GM12878 (cell line): ENCODE results near the gene KATNB1. TPM values are rescaled to one million over a fixed set of nuclear protein-coding genes. Genes with fewer than 3 reads are reported as not detected.

Source experiments
- ATAC-seq: fragments of 200-7000 bp; cut with Tn5 transposase; 3 replicates; pipeline ENCODE4 v1.9.1; 2020; ENCODE audit warnings: mild to moderate bottlenecking, moderate library complexity
- BruUV-seq: library from RNA; stranded (reverse); fragments of 400-500 nt; replicated peaks from 2 replicates; lab custom pipeline; 2021; lab: Mats Ljungman, UMichigan
- CTCF ChIA-PET: fragments of 300-600 bp; sonication (Branson Sonifier 250); formaldehyde crosslinking; extraction: SDS; loops from one replicate; lab custom pipeline; 2021; ENCODE audit warnings: inconsistent platforms; lab: Yijun Ruan, JAX
- POLR2A ChIA-PET: fragments of 350-600 bp; formaldehyde crosslinking; extraction: SDS; loops from one replicate; lab custom pipeline; 2021; ENCODE audit warnings: inconsistent platforms; lab: Charles Lee
- RAD21 ChIA-PET: fragments of 300-600 bp; sonication (Branson Sonifier 250); formaldehyde crosslinking; loops from one replicate; lab custom pipeline; 2023; ENCODE audit warnings: antibody characterized with exemption; ENCODE audit not compliant: unreplicated experiment; lab: Charles Lee
- SMC1A ChIA-PET: fragments of 300-600 bp; sonication (Branson Sonifier 250); formaldehyde crosslinking; loops from one replicate; lab custom pipeline; 2023; ENCODE audit not compliant: unreplicated experiment, uncharacterized antibody; lab: Charles Lee
- DNase-seq: peaks from one replicate; pipeline ENCODE4 v3.0.0-alpha.2; 2011; ENCODE audit warnings: low read depth, low spot score
- FAIRE-seq: peaks from 3 replicates; lab custom pipeline; 2011; peaks lifted over from hg19 to GRCh38; lab: Jason Lieb, UNC
- H2AFZ ChIP-seq: 2 replicates; pipeline ENCODE4 v1.6.0; 2011; ENCODE audit warnings: low read depth, low read length, control low read depth; ENCODE audit not compliant: control insufficient read depth
- H3K27ac ChIP-seq: 2 replicates; pipeline ENCODE4 v1.5.1; 2011; ENCODE audit warnings: control low read depth; ENCODE audit not compliant: control insufficient read depth, insufficient read depth
- H3K27me3 ChIP-seq, 2 experiments: replicated peaks in 1 of 2; 2 replicates each; pipeline versions ENCODE4 v1.6.0 to v1.6.1; 2011; ENCODE audit warnings: low read length in 1 of 2; ENCODE audit not compliant: control insufficient read depth in 2 of 2, insufficient read depth in 2 of 2
- H3K36me3 ChIP-seq, 2 experiments: 2 replicates each; pipeline ENCODE4 v1.5.1; 2011; ENCODE audit warnings: low read length in 1 of 2; ENCODE audit not compliant: control insufficient read depth in 2 of 2, insufficient read depth in 2 of 2
- H3K4me1 ChIP-seq: 2 replicates; pipeline ENCODE4 v1.6.1; 2011; ENCODE audit warnings: mild to moderate bottlenecking, low read length, moderate library complexity, mixed read lengths; ENCODE audit not compliant: control insufficient read depth, insufficient read depth
- H3K4me2 ChIP-seq: 2 replicates; pipeline ENCODE4 v1.6.0; 2011; ENCODE audit warnings: control low read depth; ENCODE audit not compliant: control insufficient read depth, insufficient read depth
- H3K4me3 ChIP-seq: fragments of 200-600 bp; sonication (generic); 2 replicates; pipeline ENCODE4 v1.5.1; 2016
- H3K79me2 ChIP-seq: 2 replicates; pipeline ENCODE4 v1.6.0; 2011; ENCODE audit warnings: low read length; ENCODE audit not compliant: control insufficient read depth, insufficient read depth
- H3K9ac ChIP-seq: 2 replicates; pipeline ENCODE4 v1.8.0; 2011; ENCODE audit warnings: low read length, control low read depth, mixed read lengths; ENCODE audit not compliant: control insufficient read depth, insufficient read depth
- H3K9me3 ChIP-seq: replicated peaks from 3 replicates; pipeline ENCODE4 v1.5.1; 2011; ENCODE audit warnings: mild to moderate bottlenecking, low read length; ENCODE audit not compliant: control insufficient read depth, insufficient read depth
- H4K20me1 ChIP-seq: 2 replicates; pipeline ENCODE4 v1.6.0; 2011; ENCODE audit not compliant: control insufficient read depth, insufficient read depth
- CBFB ChIP-seq: IDR thresholded peaks from 2 replicates; pipeline ENCODE4 v1.6.1; 2016; ENCODE audit warnings: antibody characterized with exemption, low read depth
- CHD1 ChIP-seq: IDR thresholded peaks from 2 replicates; pipeline ENCODE4 v1.6.1; 2012; ENCODE audit warnings: low read depth, low read length, improper control_type of control experiment
- GATAD2B ChIP-seq: fragments of 450-650 bp; conservative IDR thresholded peaks from 2 replicates; pipeline ENCODE4 v1.6.1; 2017; ENCODE audit warnings: low read depth, mild to moderate bottlenecking, moderate library complexity
- HDGF ChIP-seq: fragments of 450-650 bp; IDR thresholded peaks from 2 replicates; pipeline ENCODE4 v1.6.1; 2016; ENCODE audit warnings: antibody characterized with exemption
- JUND ChIP-seq: IDR thresholded peaks from 2 replicates; pipeline ENCODE4 v1.6.1; 2012; ENCODE audit warnings: low read depth, mild to moderate bottlenecking, low read length, improper control_type of control experiment, moderate library complexity
- KLF5 ChIP-seq: fragments of 450-650 bp; IDR thresholded peaks from 2 replicates; pipeline ENCODE4 v1.6.1; 2014; ENCODE audit warnings: mild to moderate bottlenecking; ENCODE audit not compliant: partially characterized antibody
- NR2C1 ChIP-seq: fragments of 450-650 bp; IDR thresholded peaks from 2 replicates; pipeline ENCODE4 v1.6.1; 2017; ENCODE audit warnings: antibody characterized with exemption, mild to moderate bottlenecking, moderate library complexity
- SMAD1 ChIP-seq: fragments of 450-650 bp; IDR thresholded peaks from 2 replicates; pipeline ENCODE4 v1.6.1; 2018; ENCODE audit warnings: mild to moderate bottlenecking, low read depth; ENCODE audit not compliant: partially characterized antibody
- SMARCA5 ChIP-seq: fragments of 450-650 bp; IDR thresholded peaks from 2 replicates; pipeline ENCODE4 v1.6.1; 2017; ENCODE audit warnings: mild to moderate bottlenecking
- STAT3 ChIP-seq: IDR thresholded peaks from 2 replicates; pipeline ENCODE4 v1.6.1; 2011; ENCODE audit warnings: low read depth, low read length, improper control_type of control experiment
- ZNF207 ChIP-seq: fragments of 450-650 bp; IDR thresholded peaks from 2 replicates; pipeline ENCODE4 v1.6.1; 2014; ENCODE audit warnings: antibody characterized with exemption, mild to moderate bottlenecking, borderline replicate concordance
- WGBS: methylation state at CpG from one replicate; pipeline ENCODE4 v1.1.6; 2016; ENCODE audit warnings: low lambda C conversion rate; ENCODE audit not compliant: insufficient replicate concordance, insufficient coverage; ENCODE audit errors: missing lambda C conversion rate; 5-methylcytosine and 5-hydroxymethylcytosine counted together
- in situ Hi-C: fragments of 300-500 bp; cut with MboI; formaldehyde crosslinking; loops from 9 replicates; pipeline ENCODE4 v1.14.3; 2018; ENCODE audit warnings: mixed read lengths
- intact Hi-C: fragments of 100-400 bp; cut with micrococcal nuclease; formaldehyde crosslinking; loops from one replicate; pipeline ENCODE4 v1.14.2; 2022; ENCODE audit not compliant: unreplicated experiment
- polyA plus RNA-seq, 11 experiments: library from polyadenylated mRNA; depleted of rRNA in 4 of 11; unstranded in 6 of 11; stranded (reverse) in 5 of 11; fragments of >200 nt; fragmentation: Nextera tagmentation in 4 of 11; fragmentation: Illumina TruSeq in 1 of 11; extraction: Ambion mirVana in 4 of 11; extraction: Trizol in 1 of 11; gene quantifications; 1 replicate in 1 of 11; 2 replicates in 10 of 11; pipeline versions ENCODE4 v1.2.1 to v1.2.3, GENCODE V29; 2011 to 2016; ENCODE audit warnings: inconsistent platforms in 2 of 11, missing spikeins in 2 of 11, low read depth in 1 of 11
- total RNA-seq, 4 experiments: library from RNA; depleted of rRNA in 3 of 4; stranded (reverse); fragments of >200 nt in 3 of 4; fragmentation: Illumina TruSeq in 1 of 4; extraction: Trizol in 1 of 4; gene quantifications; 2 replicates each; pipeline versions ENCODE4 v1.2.1 to v1.2.3, GENCODE V29; 2013 to 2021
- TF ChIP-seq, protein P1 (sequence below): fragments of 450-650 bp; IDR thresholded peaks from 2 replicates; pipeline ENCODE4 v1.6.1; 2017; ENCODE audit warnings: borderline replicate concordance
- TF ChIP-seq, protein P2 (sequence below): IDR thresholded peaks from 2 replicates; pipeline ENCODE4 v1.6.1; 2012; ENCODE audit warnings: low read length, inconsistent platforms
- TF ChIP-seq, protein P3 (sequence below): fragments of 450-650 bp; IDR thresholded peaks from 2 replicates; pipeline ENCODE4 v1.6.1; 2018; ENCODE audit warnings: mild to moderate bottlenecking, low read depth, moderate library complexity; ENCODE audit not compliant: partially characterized antibody
- TF ChIP-seq, protein P4 (sequence below): fragments of 450-650 bp; IDR thresholded peaks from 2 replicates; pipeline ENCODE4 v1.6.1; 2016; ENCODE audit warnings: mild to moderate bottlenecking, moderate library complexity, borderline replicate concordance

The KATNB1 gene
- total and polyA plus RNA-seq, 10 of the 15 experiments (the other 5 are each of a cell fraction or from before 2014, with no cell fraction given): 0.71 to 46.5 (median 19.5) TPM

DNA sequence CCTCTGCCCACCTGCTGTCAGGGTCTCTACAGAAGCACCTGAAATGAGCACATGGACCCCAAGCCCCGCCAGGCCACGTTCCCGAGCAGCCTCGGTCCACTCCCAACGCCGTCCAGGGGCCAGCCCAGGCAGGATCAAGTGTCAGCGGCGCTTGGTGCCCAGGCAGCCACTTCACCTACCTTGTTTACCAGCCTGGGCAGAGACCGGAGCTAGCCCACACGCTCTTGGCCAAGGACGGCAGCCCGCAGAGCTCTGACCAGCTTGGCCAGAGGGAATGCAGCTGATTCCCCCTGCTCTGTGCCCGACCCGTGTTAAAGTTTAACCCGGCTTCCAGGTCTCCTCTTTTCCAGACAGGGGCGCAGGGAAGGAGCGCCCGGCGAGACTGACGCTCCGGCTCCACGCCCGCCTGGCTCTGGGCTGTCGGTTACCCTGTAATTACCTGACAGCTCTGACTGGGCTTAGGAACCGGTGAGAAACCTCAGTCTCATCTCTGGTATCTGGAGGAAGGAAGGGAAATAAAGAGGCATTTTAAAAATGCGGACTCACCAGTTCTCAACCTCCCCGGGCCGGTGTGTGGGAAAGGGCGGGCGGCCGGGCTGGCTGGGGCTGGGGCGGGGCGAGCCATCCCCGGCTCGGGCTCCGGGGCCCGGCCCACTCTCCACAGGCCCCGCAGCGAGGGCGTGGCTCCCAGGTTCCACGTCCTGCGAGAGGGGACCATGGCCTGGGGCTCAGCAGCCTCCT, 62.1 kb downstream of the KATNB1 start:
- in situ Hi-C loops (no loop called here), intact Hi-C loops (no loop called here)
- FAIRE-seq: no peak
- H3K4me1 ChIP-seq: no peaks in the 10 kb centered on the region
- DNase-seq: no peak
- no peak overlapping the region for H3K9ac ChIP-seq
- H3K4me3 ChIP-seq: no peak overlapping the region
- H3K9me3 ChIP-seq: no peaks in the 10 kb centered on the region
- no peaks in the 10 kb centered on the region for H3K36me3 ChIP-seq
- WGBS: 56% methylated on average over 42 of the region's 42 CpGs
- no peaks in the 10 kb centered on the region for H4K20me1 ChIP-seq
- no peak for ATAC-seq
- no peak overlapping the region for H2AFZ ChIP-seq
- ChIA-PET SMC1A (no interaction called here), POLR2A (no interaction called here), RAD21 (no interaction called here), CTCF (interaction anchor here (0.5 kb wide), 1 partner anchor 11 kb away, joined by 3 read pairs; no protein-coding TSS in a partner anchor)
- no peaks in the 10 kb centered on the region for H3K79me2 ChIP-seq
- H3K27me3 ChIP-seq: peaks cover 8 to 10% of the 10 kb centered on the region in 2 experiments; a peak in 3 of 4 replicates
- H3K4me2 ChIP-seq: no peak overlapping the region
- no TSS peak for BruUV-seq
- H3K27ac ChIP-seq: no peak overlapping the region
- TF ChIP-seq KLF5 (no peak), HDGF (no peak), SMARCA5 (no peak), GATAD2B (no peak), SMAD1 (no peak), JUND (no peak), CBFB (no peak), NR2C1 (no peak), CHD1 (no peak), ZNF207 (no peak), STAT3 (no peak)
- TF ChIP-seq, protein P1, sequence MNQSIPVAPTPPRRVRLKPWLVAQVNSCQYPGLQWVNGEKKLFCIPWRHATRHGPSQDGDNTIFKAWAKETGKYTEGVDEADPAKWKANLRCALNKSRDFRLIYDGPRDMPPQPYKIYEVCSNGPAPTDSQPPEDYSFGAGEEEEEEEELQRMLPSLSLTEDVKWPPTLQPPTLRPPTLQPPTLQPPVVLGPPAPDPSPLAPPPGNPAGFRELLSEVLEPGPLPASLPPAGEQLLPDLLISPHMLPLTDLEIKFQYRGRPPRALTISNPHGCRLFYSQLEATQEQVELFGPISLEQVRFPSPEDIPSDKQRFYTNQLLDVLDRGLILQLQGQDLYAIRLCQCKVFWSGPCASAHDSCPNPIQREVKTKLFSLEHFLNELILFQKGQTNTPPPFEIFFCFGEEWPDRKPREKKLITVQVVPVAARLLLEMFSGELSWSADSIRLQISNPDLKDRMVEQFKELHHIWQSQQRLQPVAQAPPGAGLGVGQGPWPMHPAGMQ: no peak
- TF ChIP-seq, protein P2, sequence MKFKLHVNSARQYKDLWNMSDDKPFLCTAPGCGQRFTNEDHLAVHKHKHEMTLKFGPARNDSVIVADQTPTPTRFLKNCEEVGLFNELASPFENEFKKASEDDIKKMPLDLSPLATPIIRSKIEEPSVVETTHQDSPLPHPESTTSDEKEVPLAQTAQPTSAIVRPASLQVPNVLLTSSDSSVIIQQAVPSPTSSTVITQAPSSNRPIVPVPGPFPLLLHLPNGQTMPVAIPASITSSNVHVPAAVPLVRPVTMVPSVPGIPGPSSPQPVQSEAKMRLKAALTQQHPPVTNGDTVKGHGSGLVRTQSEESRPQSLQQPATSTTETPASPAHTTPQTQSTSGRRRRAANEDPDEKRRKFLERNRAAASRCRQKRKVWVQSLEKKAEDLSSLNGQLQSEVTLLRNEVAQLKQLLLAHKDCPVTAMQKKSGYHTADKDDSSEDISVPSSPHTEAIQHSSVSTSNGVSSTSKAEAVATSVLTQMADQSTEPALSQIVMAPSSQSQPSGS: no peak
- TF ChIP-seq, protein P3, sequence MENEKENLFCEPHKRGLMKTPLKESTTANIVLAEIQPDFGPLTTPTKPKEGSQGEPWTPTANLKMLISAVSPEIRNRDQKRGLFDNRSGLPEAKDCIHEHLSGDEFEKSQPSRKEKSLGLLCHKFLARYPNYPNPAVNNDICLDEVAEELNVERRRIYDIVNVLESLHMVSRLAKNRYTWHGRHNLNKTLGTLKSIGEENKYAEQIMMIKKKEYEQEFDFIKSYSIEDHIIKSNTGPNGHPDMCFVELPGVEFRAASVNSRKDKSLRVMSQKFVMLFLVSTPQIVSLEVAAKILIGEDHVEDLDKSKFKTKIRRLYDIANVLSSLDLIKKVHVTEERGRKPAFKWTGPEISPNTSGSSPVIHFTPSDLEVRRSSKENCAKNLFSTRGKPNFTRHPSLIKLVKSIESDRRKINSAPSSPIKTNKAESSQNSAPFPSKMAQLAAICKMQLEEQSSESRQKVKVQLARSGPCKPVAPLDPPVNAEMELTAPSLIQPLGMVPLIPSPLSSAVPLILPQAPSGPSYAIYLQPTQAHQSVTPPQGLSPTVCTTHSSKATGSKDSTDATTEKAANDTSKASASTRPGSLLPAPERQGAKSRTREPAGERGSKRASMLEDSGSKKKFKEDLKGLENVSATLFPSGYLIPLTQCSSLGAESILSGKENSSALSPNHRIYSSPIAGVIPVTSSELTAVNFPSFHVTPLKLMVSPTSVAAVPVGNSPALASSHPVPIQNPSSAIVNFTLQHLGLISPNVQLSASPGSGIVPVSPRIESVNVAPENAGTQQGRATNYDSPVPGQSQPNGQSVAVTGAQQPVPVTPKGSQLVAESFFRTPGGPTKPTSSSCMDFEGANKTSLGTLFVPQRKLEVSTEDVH: no peak
- TF ChIP-seq, protein P4, sequence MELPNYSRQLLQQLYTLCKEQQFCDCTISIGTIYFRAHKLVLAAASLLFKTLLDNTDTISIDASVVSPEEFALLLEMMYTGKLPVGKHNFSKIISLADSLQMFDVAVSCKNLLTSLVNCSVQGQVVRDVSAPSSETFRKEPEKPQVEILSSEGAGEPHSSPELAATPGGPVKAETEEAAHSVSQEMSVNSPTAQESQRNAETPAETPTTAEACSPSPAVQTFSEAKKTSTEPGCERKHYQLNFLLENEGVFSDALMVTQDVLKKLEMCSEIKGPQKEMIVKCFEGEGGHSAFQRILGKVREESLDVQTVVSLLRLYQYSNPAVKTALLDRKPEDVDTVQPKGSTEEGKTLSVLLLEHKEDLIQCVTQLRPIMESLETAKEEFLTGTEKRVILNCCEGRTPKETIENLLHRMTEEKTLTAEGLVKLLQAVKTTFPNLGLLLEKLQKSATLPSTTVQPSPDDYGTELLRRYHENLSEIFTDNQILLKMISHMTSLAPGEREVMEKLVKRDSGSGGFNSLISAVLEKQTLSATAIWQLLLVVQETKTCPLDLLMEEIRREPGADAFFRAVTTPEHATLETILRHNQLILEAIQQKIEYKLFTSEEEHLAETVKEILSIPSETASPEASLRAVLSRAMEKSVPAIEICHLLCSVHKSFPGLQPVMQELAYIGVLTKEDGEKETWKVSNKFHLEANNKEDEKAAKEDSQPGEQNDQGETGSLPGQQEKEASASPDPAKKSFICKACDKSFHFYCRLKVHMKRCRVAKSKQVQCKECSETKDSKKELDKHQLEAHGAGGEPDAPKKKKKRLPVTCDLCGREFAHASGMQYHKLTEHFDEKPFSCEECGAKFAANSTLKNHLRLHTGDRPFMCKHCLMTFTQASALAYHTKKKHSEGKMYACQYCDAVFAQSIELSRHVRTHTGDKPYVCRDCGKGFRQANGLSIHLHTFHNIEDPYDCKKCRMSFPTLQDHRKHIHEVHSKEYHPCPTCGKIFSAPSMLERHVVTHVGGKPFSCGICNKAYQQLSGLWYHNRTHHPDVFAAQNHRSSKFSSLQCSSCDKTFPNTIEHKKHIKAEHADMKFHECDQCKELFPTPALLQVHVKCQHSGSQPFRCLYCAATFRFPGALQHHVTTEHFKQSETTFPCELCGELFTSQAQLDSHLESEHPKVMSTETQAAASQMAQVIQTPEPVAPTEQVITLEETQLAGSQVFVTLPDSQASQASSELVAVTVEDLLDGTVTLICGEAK: no peak
